Ovary (tissue), 10 donors: ENCODE data around the gene ANKRD42. TPM values are rescaled to one million over a fixed set of nuclear protein-coding genes. Genes with fewer than 3 reads are reported as not detected.

Experiments used
- DNase-seq, 5 donors: peaks; one replicate each; pipeline ENCODE4 v3.0.0-alpha.2; 2019 to 2020
- H3K27ac ChIP-seq, 2 donors: fragments of 200-600 bp; one replicate each; pipeline versions ENCODE4 v1.5.1 to v1.8.0; 2019 to 2022
- H3K27me3 ChIP-seq: fragments of 200-600 bp; one replicate; pipeline ENCODE4 v1.8.0; 2022
- H3K36me3 ChIP-seq: fragments of 200-600 bp; sonication (generic); one replicate; pipeline ENCODE4 v1.5.1; 2019
- H3K4me1 ChIP-seq: one replicate; pipeline ENCODE4 v1.8.1; 2013; ENCODE audit warnings: mild to moderate bottlenecking, moderate library complexity; ENCODE audit not compliant: insufficient read depth
- H3K4me3 ChIP-seq: fragments of 200-600 bp; sonication (generic); one replicate; pipeline ENCODE4 v1.5.1; 2017
- H3K9me3 ChIP-seq, 2 donors: fragments of 200-600 bp in 1 of 2; sonication (generic) in 1 of 2; one replicate each; pipeline versions ENCODE4 v1.5.1 to v1.8.1; 2013 to 2019; ENCODE audit warnings: mild to moderate bottlenecking in 1 of 2, moderate library complexity in 1 of 2
- CTCF ChIP-seq, 3 donors: fragments of 450-650 bp in 2 of 3; fragments of 200-600 bp in 1 of 3; IDR thresholded peaks; one replicate each; pipeline versions ENCODE4 v1.5.1 to v1.8.0; 2016 to 2022; ENCODE audit warnings: antibody characterized with exemption in 3 of 3, mild to moderate bottlenecking in 1 of 3
- EP300 ChIP-seq: sonication (generic); formaldehyde crosslinking; IDR thresholded peaks from one replicate; pipeline ENCODE4 v1.6.1; 2017; ENCODE audit warnings: antibody characterized with exemption
- POLR2A ChIP-seq: fragments of 450-650 bp; IDR thresholded peaks from one replicate; pipeline ENCODE4 v1.6.1; 2017; ENCODE audit warnings: antibody characterized with exemption, mild to moderate bottlenecking, moderate library complexity
- whole genome bisulfite sequencing, 3 donors: extraction: QIAGEN DNeasy Blood & Tissue Kit in 1 of 3; methylation state at CpG; one replicate each; pipeline versions ENCODE4 v1.1.5 to v1.1.7; 2013 to 2017; 5-methylcytosine and 5-hydroxymethylcytosine counted together
- intact Hi-C, 4 donors: fragments of 100-400 bp; cut with DNase I; formaldehyde crosslinking; loops; one replicate each; pipeline versions ENCODE4 v1.11.0 to v1.15.1; 2022 to 2023
- long read RNA-seq, 3 donors: library from polyadenylated mRNA in 2 of 3; unstranded in 2 of 3; transcript quantifications; one replicate each; pipeline ENCODE4 v2.0.0 and lab custom pipeline, GENCODE V29; 2021 to 2026
- polyA plus RNA-seq, 2 donors: library from polyadenylated mRNA; stranded (reverse); fragments of 200-250 nt in 1 of 2; fragments of 350-450 nt in 1 of 2; fragmentation: Illumina TruSeq in 1 of 2; extraction: RNeasy Lipid Tissue Mini Kit (QIAGEN cat#74804) in 1 of 2; gene quantifications; one replicate each; pipeline ENCODE4 v1.2.3, GENCODE V29; 2013 to 2014
- total RNA-seq, 7 donors: library from RNA; depleted of rRNA in 2 of 7; stranded (reverse); fragments of >200 nt in 2 of 7; fragmentation: NEBNext Ultra II Directional in 3 of 7; extraction: Animal tissue kit (Norgen Biotek cat#: 25700) in 3 of 7; gene quantifications; one replicate each; pipeline versions ENCODE4 v1.1.0 to v1.2.4, GENCODE V29; 2016 to 2023
- donor health status: DM: no; HTN: no; CAD: no; lungs with moderate emphysema.
- donor health status: DM: no; HTN: no; CAD: no.
- donor health status: Bipolar disorder and iron deficiency.
- donor health status: DM: yes; HTN: yes; CAD: no.
- donor health status: DM: no; HTN: no; CAD: no.
- donor health status: DM: yes; HTN: yes; CAD: no.

The ANKRD42 gene
- 10 to 100 TPM; 12.4 to 21.7 (median 14.0) TPM for total RNA-seq
- polyA plus RNA-seq, result 10 to 100 TPM in 1 of 2 donors, 1 to 10 TPM in 1; 5.6 to 15.1 TPM
- long read RNA-seq, donor 1, full-length matches to known transcripts, result 3 of 36 reads
- long read RNA-seq, donor 1, partial matches to known transcripts, result 14 of 36 reads
- long read RNA-seq, donor 1, other reads (novel, unspliced or antisense), result 19 of 36 reads
- long read RNA-seq, donor 2, full-length matches to known transcripts, result 2 of 118 reads
- long read RNA-seq, donor 2, partial matches to known transcripts, result 29 of 118 reads
- long read RNA-seq, donor 2, other reads (novel, unspliced or antisense), result 87 of 118 reads
- long read RNA-seq, donor 3, full-length matches to known transcripts, result 9 of 26 reads
- long read RNA-seq, donor 3, partial matches to known transcripts, result 5 of 26 reads
- long read RNA-seq, donor 3, other reads (novel, unspliced or antisense), result 12 of 26 reads

GRCh38 chr11:83193315-83194280 is at the start of gene ANKRD42:
ANKRD42 (plus strand) TSS chr11:83193712; CDS start chr11:83194671, 959 bp downstream.
- H3K9me3 ChIP-seq, result no peaks in the 10 kb centered on the region
- TF ChIP-seq POLR2A, result peak; percentile 88
- no peak for TF ChIP-seq CTCF (IDR thresholded peaks at IDR 0.05)
- peak; percentile 32 for TF ChIP-seq EP300
- intact Hi-C loops, result loop anchor here in 2 of 4 donors (5.0 to 10.0 kb wide), 3 partner anchors 36 to 291 kb away; partner anchors contain the start of genes DDIAS (in 2 of the 2), PRCP (in 2 of the 2) and PCF11 (in 1 of the 2)
- peak within 1 kb of the TSS; percentile 94 for H3K4me3 ChIP-seq
- peak within 1 kb of the TSS; percentile 70 to 75 for H3K27ac ChIP-seq
- peaks cover 4% of the 10 kb centered on the region for H3K4me1 ChIP-seq
- no peaks in the 10 kb centered on the region for H3K36me3 ChIP-seq
- peak; percentile 90 to 93 (median 92) for DNase-seq
- no peaks in the 10 kb centered on the region for H3K27me3 ChIP-seq
- WGBS, 3 donors, result 0% methylated on average over 67 of the region's 67 CpGs

GRCh38 chr11:83147895-83148294 is 45.6 kb upstream of the ANKRD42 start:
- H3K27ac ChIP-seq, result no peak overlapping the region
- no peaks in the 10 kb centered on the region for H3K27me3 ChIP-seq
- TF ChIP-seq POLR2A (no peak), CTCF (IDR thresholded peaks at IDR 0.05) (no peak), EP300 (no peak)
- H3K36me3 ChIP-seq, result no peaks in the 10 kb centered on the region
- H3K4me1 ChIP-seq, result no peaks in the 10 kb centered on the region
- DNase-seq, result no peak
- H3K9me3 ChIP-seq, result no peaks in the 10 kb centered on the region
- intact Hi-C loops, result no loop called here
- no peak overlapping the region for H3K4me3 ChIP-seq
- WGBS, 3 donors, result 65 to 83% (median 77%) methylated on average over 4 of the region's 4 CpGs

GRCh38 chr11:83150450-83150849 is 43.1 kb upstream of the ANKRD42 start:
- TF ChIP-seq CTCF (IDR thresholded peaks at IDR 0.05) (no peak), EP300 (no peak)
- Histone ChIP-seq H3K27ac (no peak overlapping the region), H3K27me3 (no peaks in the 10 kb centered on the region), H3K9me3 (no peaks in the 10 kb centered on the region), H3K36me3 (no peaks in the 10 kb centered on the region), H3K4me3 (no peak overlapping the region), H3K4me1 (no peaks in the 10 kb centered on the region)
- no peak for DNase-seq
- WGBS, 3 donors, result 91 to 94% (median 92%) methylated on average over 2 of the region's 2 CpGs
- intact Hi-C loops, result loop anchor here in 1 of 4 donors (10.0 kb wide), 1 partner anchor 66 kb away; no protein-coding TSS in a partner anchor
